Stimulated activated memory B cell treated with anti-CD40 and anti-IgM and Interleukin-4, amounts not matched to agents 10 μg/mL and 1 μg/mL and 100 μg/mL, for 72 hours (primary cell): Measurements from ENCODE around the gene TEX101.
"Not testable (repeated sequence)": the region's sequence is repeated elsewhere in the genome, so short reads cannot be mapped to it uniquely, and the experiment has no call there.

Experiments
- ATAC-seq: fragments of 150-1000 bp; cut with Tn5 transposase; 2 replicates; pipeline ENCODE4 v1.10.0; 2021
- H3K27ac Mint-ChIP-seq: one replicate; pipeline ENCODE4 v1.8.0; 2022; ENCODE audit warnings: mild to moderate bottlenecking, mixed read lengths
- H3K27me3 Mint-ChIP-seq: one replicate; pipeline ENCODE4 v1.8.0; 2022; ENCODE audit warnings: mixed read lengths
- H3K36me3 Mint-ChIP-seq: one replicate; pipeline ENCODE4 v1.8.0; 2022; ENCODE audit warnings: mixed read lengths
- H3K4me1 Mint-ChIP-seq: one replicate; pipeline ENCODE4 v1.8.0; 2022; ENCODE audit warnings: mixed read lengths
- H3K4me3 Mint-ChIP-seq: one replicate; pipeline ENCODE4 v1.8.0; 2022; ENCODE audit warnings: mild to moderate bottlenecking, moderate library complexity, mixed read lengths
- H3K9me3 Mint-ChIP-seq: one replicate; pipeline ENCODE4 v1.8.0; 2022; ENCODE audit warnings: mixed read lengths

Gene TEX101

GRCh38 chr19:43433689-43434088 lies 19.0 kb downstream of the TEX101 start:
- ATAC-seq, result no peak
- Mint-ChIP-seq H3K4me3 (no peak overlapping the region), H3K27ac (no peak overlapping the region), H3K9me3 (peaks cover 2% of the 10 kb centered on the region), H3K27me3 (no peaks in the 10 kb centered on the region), H3K4me1 (peaks cover 42% of the 10 kb centered on the region), H3K36me3 (no peaks in the 10 kb centered on the region)

DNA sequence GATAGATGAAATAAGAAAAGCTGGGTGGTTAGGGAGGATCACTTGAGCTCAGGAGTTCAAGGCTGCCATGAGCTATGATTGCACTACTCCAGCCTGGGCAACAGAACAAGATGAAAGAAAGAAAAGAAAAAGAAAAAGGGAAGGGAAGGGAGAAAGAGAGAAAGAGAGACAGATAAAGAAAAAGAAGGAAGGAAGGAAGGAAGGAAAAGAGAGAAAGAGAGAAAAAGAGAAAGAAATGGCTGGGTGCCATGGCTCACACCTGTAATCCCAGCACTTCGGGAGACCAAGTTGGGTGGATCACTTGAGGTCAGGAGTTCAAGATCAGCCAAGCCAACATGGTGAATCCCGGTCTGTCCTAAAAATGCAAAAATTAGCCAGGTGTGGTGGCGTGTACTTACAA lies 21.1 kb downstream of the TEX101 start:
- H3K4me3 Mint-ChIP-seq, result no peak overlapping the region
- ATAC-seq, result no peak
- H3K9me3 Mint-ChIP-seq, result peaks cover 2% of the 10 kb centered on the region
- no peaks in the 10 kb centered on the region for H3K36me3 Mint-ChIP-seq
- peak overlapping the region; percentile 25 for H3K27ac Mint-ChIP-seq
- peaks cover 46% of the 10 kb centered on the region for H3K4me1 Mint-ChIP-seq
- H3K27me3 Mint-ChIP-seq, result no peaks in the 10 kb centered on the region

- not testable (repeated sequence) for H3K4me3 Mint-ChIP-seq, ATAC-seq, H3K27ac Mint-ChIP-seq, H3K36me3 Mint-ChIP-seq, H3K9me3 Mint-ChIP-seq, H3K27me3 Mint-ChIP-seq
- peaks cover 44% of the 10 kb centered on the region for H3K4me1 Mint-ChIP-seq
These were observed 22.6 kb downstream of the TEX101 start for GRCh38 chr19:43437284-43437683.

- no peaks in the 10 kb centered on the region for H3K27me3 Mint-ChIP-seq
- no peak overlapping the region for H3K27ac Mint-ChIP-seq
- H3K36me3 Mint-ChIP-seq, result no peaks in the 10 kb centered on the region
- no peak overlapping the region for H3K4me3 Mint-ChIP-seq
- peaks cover 2% of the 10 kb centered on the region for H3K9me3 Mint-ChIP-seq
- peaks cover 40% of the 10 kb centered on the region for H3K4me1 Mint-ChIP-seq
- ATAC-seq, result no peak
These were observed 23.0 kb downstream of the TEX101 start for GRCh38 chr19:43437712-43438111.

DNA sequence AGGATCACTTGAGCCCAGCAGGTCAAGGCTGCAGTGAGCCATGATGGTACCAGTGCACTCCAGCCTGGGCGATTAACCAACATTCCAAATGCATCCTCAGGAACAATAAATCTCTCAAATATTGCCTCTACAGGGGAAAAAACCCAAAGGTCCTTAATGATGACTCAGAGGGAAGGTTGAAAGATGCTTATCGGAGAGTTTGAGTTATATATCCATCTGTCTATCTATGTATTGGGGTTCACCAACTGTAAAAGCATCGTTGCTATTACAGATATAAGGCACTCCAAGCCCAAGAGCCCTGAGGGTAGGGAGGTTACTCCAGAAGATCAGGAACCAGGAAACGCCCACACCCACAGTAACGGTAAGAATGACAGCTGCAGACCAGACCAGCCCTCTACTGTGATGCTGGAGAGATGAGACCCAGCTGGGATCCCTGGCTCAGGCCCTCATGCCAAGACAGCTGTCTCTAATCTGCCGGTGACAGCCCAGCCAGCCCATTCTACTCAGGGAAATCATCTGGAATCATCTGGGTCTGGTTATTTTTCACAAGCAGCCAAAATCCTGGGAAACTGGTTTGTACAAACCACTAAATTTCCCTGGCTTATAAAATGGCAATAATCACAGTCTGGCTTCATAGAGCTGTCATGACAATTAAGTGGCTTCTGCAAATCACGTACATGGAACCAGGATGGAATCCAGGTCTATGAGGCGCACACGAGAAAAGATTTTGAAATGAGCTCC lies 23.8 kb downstream of the TEX101 start:
- peak overlapping the region; percentile 49 for H3K27ac Mint-ChIP-seq
- H3K4me1 Mint-ChIP-seq, result peaks cover 34% of the 10 kb centered on the region
- no peaks in the 10 kb centered on the region for H3K27me3 Mint-ChIP-seq
- no peaks in the 10 kb centered on the region for H3K36me3 Mint-ChIP-seq
- peaks cover 2% of the 10 kb centered on the region for H3K9me3 Mint-ChIP-seq
- H3K4me3 Mint-ChIP-seq, result no peak overlapping the region
- no peak for ATAC-seq

- peaks cover 34% of the 10 kb centered on the region for H3K4me1 Mint-ChIP-seq
- H3K27ac Mint-ChIP-seq, result peak overlapping the region; percentile 49
- H3K36me3 Mint-ChIP-seq, result no peaks in the 10 kb centered on the region
- H3K4me3 Mint-ChIP-seq, result no peak overlapping the region
- peaks cover 2% of the 10 kb centered on the region for H3K9me3 Mint-ChIP-seq
- ATAC-seq, result peak; percentile 58
- no peaks in the 10 kb centered on the region for H3K27me3 Mint-ChIP-seq
These were observed 24.5 kb downstream of the TEX101 start for GRCh38 chr19:43439032-43439708.

GRCh38 chr19:43439709-43440063 lies 25.0 kb downstream of the TEX101 start:
- ATAC-seq, result no peak
- H3K4me3 Mint-ChIP-seq, result no peak overlapping the region
- H3K9me3 Mint-ChIP-seq, result peaks cover 2% of the 10 kb centered on the region
- H3K27ac Mint-ChIP-seq, result peak overlapping the region; percentile 49
- no peaks in the 10 kb centered on the region for H3K36me3 Mint-ChIP-seq
- no peaks in the 10 kb centered on the region for H3K27me3 Mint-ChIP-seq
- peaks cover 34% of the 10 kb centered on the region for H3K4me1 Mint-ChIP-seq

DNA sequence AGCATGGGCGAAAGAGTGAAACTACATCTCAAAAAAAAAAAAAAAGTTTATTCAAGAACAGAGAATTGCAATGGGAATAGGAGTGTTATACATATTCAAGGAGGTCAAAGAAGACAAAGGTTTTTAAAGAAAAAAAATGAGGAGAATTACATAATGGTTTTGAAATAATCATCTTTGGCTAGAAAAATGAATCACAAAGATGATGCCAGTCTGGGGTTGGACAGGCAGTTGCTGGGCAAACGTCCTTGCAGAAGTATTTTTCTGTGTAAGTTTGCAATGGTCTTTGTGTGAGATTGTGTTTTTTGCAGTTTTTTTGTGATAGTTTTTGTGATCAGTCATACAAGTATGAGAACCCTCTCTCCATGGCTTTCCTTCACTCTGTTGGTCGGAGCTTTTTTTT lies 27.0 kb downstream of the TEX101 start:
- Mint-ChIP-seq H3K4me3 (no peak overlapping the region), H3K27ac (no peak overlapping the region), H3K4me1 (peaks cover 29% of the 10 kb centered on the region), H3K36me3 (no peaks in the 10 kb centered on the region), H3K27me3 (no peaks in the 10 kb centered on the region), H3K9me3 (no peaks in the 10 kb centered on the region)
- no peak for ATAC-seq

GRCh38 chr19:43444091-43444490 lies 29.4 kb downstream of the TEX101 start:
- H3K4me3 Mint-ChIP-seq, result not testable (repeated sequence)
- H3K4me1 Mint-ChIP-seq, result peaks cover 15% of the 10 kb centered on the region

DNA sequence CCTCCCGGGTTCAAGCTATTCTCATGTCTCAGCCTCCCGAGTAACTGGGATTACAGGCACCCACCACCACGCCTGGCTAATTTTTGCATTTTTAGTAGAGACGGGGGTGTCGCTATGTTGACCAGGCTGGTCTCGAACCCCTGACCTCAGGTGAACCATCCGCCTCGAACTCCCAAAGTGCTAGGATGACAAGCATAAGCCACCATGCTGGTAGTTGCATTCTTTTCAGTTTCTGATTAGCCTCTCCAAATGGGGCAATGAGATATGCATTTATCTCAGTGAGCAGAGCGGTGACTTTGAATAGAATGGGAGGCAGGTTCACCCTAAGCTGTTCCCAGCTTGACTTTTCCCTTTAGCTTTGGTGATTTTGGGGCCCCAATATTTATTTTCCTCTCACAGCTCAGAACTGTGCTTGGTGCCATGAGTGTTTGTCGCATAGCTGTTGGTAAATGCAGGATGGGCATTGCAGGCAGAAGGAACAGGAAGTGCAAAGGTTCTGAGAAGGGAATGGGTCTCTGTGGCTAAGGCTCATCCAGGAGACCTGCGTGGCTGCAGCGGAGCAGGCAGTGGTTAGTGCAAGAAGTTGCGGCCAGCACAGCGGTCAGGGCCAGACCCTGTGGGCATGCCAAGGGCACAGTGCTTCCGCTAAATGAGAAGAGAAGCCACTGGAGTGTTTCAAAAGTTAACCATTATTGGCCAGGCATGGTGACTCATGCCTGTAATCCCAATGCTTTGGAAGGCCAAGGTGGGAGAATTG lies 30.0 kb downstream of the TEX101 start:
- no peaks in the 10 kb centered on the region for H3K9me3 Mint-ChIP-seq
- ATAC-seq, result no peak
- H3K27ac Mint-ChIP-seq, result no peak overlapping the region
- no peak overlapping the region for H3K4me3 Mint-ChIP-seq
- no peaks in the 10 kb centered on the region for H3K27me3 Mint-ChIP-seq
- peaks cover 11% of the 10 kb centered on the region for H3K4me1 Mint-ChIP-seq
- H3K36me3 Mint-ChIP-seq, result no peaks in the 10 kb centered on the region

More at GRCh38 chr19:43444091-43444490, 29.4 kb downstream of the TEX101 start:
- not testable (repeated sequence) for H3K27me3 Mint-ChIP-seq, H3K36me3 Mint-ChIP-seq, H3K9me3 Mint-ChIP-seq, H3K27ac Mint-ChIP-seq, ATAC-seq

- no peak overlapping the region for H3K27ac Mint-ChIP-seq
- no peaks in the 10 kb centered on the region for H3K9me3 Mint-ChIP-seq
- H3K36me3 Mint-ChIP-seq, result no peaks in the 10 kb centered on the region
- H3K4me3 Mint-ChIP-seq, result no peak overlapping the region
- ATAC-seq, result no peak
- H3K4me1 Mint-ChIP-seq, result peaks cover 10% of the 10 kb centered on the region
- H3K27me3 Mint-ChIP-seq, result no peaks in the 10 kb centered on the region
These were observed 30.7 kb downstream of the TEX101 start for GRCh38 chr19:43445426-43445825.

GRCh38 chr19:43446746-43447489 lies 32.2 kb downstream of the TEX101 start:
- peak overlapping the region; percentile 5 for H3K27ac Mint-ChIP-seq
- H3K4me3 Mint-ChIP-seq, result no peak overlapping the region
- H3K9me3 Mint-ChIP-seq, result no peaks in the 10 kb centered on the region
- H3K4me1 Mint-ChIP-seq, result peaks cover 6% of the 10 kb centered on the region
- no peaks in the 10 kb centered on the region for H3K36me3 Mint-ChIP-seq
- H3K27me3 Mint-ChIP-seq, result no peaks in the 10 kb centered on the region
- ATAC-seq, result peak; percentile 72

DNA sequence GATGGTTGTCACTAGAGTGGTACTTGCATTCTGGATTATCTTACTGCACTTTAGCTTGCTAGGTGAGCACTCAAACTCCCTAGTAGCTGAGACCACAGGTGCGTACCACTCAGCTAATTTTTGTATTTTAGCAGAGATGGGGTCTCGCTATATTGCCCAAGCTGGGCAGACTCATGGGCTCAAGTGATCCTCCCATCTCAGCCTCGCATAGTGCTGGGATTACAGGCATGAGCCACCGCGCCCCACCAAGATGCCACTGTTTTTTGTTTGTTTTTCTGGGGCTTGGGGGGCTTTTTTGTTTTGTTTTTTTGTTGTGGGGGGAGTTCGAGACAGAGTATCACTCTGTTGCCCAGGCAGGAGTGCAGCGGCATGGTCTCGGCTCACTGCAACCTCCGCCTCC lies 33.0 kb downstream of the TEX101 start:
- Mint-ChIP-seq H3K9me3 (peaks cover 3% of the 10 kb centered on the region), H3K36me3 (no peaks in the 10 kb centered on the region)

GRCh38 chr19:43450545-43450997 lies 35.9 kb downstream of the TEX101 start:
- Mint-ChIP-seq H3K27me3 (no peaks in the 10 kb centered on the region), H3K9me3 (peaks cover 4% of the 10 kb centered on the region), H3K36me3 (no peaks in the 10 kb centered on the region), H3K27ac (no peak overlapping the region), H3K4me1 (peaks cover 9% of the 10 kb centered on the region), H3K4me3 (no peak overlapping the region)
- ATAC-seq, result no peak

More for the DNA sequence above, 33.0 kb downstream of the TEX101 start:
- H3K4me1 Mint-ChIP-seq, result peaks cover 6% of the 10 kb centered on the region
- H3K27ac Mint-ChIP-seq, result no peak overlapping the region
- H3K4me3 Mint-ChIP-seq, result no peak overlapping the region
- ATAC-seq, result no peak
- no peaks in the 10 kb centered on the region for H3K27me3 Mint-ChIP-seq

GRCh38 chr19:43452582-43452981 lies 37.9 kb downstream of the TEX101 start:
- H3K9me3 Mint-ChIP-seq, result peaks cover 4% of the 10 kb centered on the region
- H3K4me1 Mint-ChIP-seq, result peaks cover 9% of the 10 kb centered on the region
- no peaks in the 10 kb centered on the region for H3K27me3 Mint-ChIP-seq
- no peak for ATAC-seq
- H3K27ac Mint-ChIP-seq, result no peak overlapping the region
- no peak overlapping the region for H3K4me3 Mint-ChIP-seq
- no peaks in the 10 kb centered on the region for H3K36me3 Mint-ChIP-seq
